HG02884 (cell line): ENCODE measurements around the gene AFAP1L2.

Experiments
- ATAC-seq: cut with Tn5 transposase; IDR thresholded peaks from one replicate; pipeline ENCODE4 v1.9.1; 2021; ENCODE audit warnings: mild to moderate bottlenecking, moderate library complexity; ENCODE audit not compliant: unreplicated experiment

The AFAP1L2 gene

DNA sequence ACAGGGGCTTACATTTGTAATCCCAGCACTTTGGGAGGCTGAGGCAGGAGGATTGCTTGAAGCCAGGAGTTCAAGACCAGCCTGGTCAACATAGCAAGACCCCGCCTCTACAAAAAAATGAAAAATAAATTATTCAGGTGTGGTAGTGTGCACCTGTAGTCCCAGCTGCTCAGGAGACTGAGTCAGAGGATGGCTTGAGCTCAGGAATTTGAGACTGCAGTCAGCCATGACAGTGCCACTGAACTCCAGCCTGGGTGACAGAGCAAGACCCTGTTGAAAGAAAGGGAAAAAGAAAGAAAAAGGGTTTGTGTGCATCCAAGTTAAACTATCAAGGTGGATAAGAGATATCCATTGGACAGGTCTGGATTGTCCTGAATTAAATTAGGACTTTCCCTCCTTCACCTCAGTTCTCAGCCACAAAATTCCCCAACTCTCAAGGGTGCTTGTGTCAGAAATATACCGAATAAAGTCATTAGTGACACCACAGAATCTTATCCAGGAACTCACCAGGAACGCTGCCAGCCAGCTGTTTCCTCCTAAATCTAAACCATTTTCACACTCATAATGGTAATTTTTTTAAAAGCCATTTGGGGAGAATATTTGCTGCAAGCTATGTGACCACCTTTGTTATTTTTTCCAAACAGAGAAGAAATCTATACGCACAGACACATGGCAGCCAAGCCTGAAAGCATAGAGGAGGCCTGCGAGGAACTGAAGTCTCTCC lies 12.0 kb downstream of the AFAP1L2 start:
- no peak for ATAC-seq

DNA sequence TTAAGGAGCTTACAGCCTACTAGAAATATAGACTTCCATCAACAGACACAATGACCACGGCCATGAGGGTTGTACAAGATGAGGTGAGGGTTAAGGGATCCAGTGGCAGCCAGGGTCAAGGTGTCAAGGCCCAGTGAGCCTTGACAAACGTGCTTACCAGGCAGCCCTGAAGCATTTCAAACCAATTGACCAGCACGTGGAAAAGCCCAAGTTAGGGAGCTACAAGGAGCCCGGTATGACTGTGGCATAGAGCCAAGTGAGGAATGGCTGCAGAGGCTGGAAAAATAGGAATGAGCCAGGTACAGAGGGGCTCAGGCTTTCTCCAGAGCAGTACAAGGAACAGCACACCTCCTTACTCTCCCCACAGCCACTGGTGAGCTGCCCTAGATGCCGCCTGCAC lies 12.7 kb downstream of the AFAP1L2 start:
- ATAC-seq: no peak

DNA sequence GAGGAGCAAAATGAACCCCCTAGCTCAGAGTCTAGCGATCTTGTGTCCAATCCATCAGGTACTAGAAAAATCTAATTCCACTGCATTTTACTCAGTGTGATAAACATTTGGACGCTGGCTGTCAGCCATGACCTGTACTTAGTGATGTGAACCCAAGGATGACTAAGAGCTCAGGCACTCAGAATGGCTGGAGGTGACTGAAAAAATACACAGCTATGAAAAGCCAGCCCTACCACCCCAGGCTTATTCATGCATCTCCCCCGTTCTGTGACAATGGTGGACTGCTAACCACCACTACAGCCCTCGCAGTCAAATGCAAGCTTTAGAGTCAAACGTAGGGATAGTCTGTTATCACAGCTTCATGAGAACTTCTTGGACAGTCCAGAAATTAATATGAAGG lies 14.9 kb downstream of the AFAP1L2 start:
- ATAC-seq: no peak

DNA sequence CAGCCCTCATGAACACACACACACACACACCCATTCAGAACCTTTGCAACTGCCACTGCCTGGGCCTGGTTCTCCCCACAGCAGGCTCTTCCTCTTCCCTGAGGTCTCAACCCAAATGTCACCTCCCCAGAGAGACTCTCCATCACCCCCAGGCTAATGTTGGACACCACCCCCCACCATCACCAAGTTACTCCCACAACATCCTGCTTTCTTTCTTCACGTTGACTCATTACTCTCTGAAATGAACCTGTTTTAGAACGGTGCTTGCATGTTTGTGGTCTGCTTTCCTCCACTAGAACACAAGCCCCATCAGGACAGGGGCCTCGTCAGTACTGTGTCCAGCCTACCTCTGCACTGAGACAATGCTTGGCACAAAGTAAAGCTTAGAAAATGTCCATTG lies 16.0 kb downstream of the AFAP1L2 start:
- ATAC-seq: peak; percentile 90

DNA sequence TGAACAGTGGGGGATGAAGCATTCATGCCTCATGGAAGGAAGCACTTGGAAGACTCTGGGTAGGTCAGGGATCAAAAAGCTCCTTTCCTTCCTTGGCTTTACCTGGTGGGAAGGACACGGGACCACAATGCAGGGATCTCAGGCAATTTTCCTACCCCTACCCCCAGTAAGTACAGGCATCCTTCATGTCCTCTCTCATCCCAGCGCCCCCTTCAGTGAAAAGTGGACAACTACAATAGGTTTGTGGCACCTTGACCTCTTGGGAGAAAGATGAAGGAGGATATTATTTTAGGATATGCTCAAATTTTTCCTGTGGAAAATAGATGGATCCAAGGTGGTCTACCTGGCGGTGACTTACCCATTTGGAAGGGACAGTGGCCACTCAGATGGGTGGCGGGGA lies 16.5 kb downstream of the AFAP1L2 start:
- no peak for ATAC-seq

DNA sequence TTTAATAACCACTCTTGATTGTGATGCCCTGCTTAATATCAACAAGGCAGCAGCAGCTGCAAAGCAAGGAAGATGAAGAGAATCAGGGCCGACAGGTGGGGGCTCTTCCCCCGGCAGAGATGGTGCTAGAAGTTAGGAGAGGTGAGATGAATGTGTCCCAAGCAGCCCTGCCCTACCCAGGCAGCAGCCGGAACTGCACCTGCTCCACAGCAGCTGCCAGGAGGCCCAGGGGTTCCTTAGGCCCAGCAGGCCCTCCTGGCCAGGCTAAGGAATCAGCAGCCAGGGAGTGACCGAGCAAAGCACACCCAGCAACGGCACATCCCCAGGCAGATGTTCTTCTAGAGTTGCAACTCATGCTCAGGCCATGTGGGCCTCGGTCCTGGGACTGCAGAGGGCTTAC lies 17.9 kb downstream of the AFAP1L2 start:
- ATAC-seq: no peak

DNA sequence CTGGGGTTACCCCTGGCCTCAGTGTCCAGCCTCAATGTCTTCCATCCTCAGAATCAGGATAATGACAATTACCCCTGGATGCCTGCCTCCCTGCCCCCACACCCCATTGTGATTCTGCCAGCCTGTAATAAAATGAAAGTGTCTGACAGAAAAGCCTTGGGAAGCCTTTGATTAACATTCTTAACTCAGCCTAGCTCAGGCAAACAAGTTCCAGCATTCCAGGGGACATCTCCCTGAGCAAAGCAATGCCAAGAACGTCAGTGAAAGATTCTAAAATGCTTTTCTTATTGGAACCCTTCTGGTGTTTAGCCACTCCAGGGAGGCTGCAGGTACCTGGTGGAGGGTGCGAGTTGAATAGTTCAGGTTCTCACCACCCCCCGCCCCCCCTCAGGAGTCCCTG lies 18.7 kb downstream of the AFAP1L2 start:
- ATAC-seq: no peak

DNA sequence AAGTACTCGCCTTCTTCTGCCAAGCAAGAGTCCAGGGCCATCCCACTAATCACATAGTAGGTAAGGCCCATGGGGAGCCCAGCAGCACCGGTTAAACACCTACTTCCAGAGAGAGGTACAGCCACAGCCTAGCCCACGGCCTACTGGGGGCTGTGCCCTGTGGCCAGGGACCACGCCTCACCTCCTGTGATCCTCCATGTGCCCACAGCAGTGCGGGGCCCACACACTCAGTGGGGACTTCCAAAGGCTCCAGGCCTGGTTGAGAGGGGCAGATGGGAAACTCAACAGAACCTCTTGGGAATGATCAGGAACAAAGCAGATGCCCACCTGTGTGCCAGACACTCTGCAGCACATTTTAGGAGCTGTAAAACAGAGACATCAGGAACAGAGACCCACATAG lies 19.7 kb downstream of the AFAP1L2 start:
- ATAC-seq: no peak

DNA sequence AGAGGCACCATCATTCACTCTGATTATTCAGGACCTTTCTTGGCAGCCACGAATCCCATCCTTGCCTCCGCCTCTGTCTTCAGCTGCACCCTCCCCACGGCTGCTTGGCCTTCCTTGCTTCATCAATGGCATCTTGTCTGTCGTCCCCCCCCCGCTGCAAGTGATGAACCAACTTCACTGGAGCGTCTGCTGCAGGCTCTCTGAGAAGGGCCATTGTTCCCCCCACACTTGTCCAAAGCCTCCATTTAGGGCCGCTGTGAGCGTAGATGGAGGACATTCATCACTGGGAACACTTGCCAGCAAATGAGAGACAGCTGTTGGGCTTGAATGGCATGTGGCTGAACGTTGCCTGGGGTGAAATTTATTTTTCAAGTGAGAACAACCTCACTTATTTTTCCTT lies 20.1 kb downstream of the AFAP1L2 start:
- ATAC-seq: no peak

DNA sequence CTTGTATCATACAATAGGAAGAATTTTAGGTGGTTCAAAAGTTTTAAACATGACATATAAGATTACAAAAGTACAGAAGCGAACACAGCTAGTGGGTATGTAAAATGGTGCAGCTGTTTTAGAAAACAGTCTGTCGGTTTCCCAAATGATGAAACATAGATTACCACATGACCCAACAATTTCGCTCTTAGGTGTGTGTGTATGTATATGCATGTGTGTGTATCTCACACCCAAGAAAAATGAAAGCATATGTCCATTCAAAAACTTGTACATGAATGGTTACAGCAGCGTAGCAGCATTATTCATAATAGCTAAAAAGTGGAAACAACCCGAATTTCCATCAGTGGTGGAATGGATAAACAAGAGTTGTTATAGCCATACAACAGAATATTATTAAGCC lies 23.5 kb downstream of the AFAP1L2 start:
- no peak for ATAC-seq

DNA sequence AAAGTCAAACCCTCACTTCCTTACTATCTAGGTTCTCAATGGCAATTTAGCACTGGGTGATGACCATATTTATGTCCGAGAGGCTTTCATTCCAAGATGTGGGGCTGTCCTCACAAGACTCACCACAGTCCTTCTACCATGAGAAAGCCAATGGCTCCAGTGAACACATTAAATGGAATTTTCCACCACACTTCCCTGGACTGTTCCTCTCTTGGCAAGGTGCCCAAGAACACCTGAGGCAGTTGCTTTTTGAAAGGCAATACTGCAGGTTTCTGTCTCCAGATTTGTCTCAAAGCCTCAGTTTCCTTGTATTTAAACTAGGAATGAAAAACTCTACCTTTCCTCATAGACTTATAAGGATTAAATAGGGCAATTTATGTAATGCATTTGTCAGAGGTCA lies 24.2 kb downstream of the AFAP1L2 start:
- no peak for ATAC-seq

DNA sequence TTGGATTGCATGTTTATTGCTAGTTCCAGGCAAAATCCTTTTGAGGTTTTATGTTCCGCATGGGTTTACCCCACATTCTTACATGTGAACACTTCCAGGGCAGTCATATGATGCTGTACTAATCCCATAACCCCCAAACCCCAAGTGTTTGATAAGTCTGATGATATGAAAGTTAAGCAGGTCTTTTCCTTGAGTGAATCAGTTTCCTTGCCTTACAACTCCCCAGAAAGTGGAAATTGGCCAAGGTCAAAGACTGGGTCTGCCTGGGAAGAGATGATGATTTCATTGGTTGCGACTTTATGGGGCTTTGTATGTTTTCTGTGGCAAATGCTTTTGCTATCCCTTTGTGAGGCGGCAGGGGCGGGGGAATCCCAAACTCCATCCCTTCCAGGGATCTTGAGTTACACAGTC lies 24.7 kb downstream of the AFAP1L2 start:
- ATAC-seq: no peak

DNA sequence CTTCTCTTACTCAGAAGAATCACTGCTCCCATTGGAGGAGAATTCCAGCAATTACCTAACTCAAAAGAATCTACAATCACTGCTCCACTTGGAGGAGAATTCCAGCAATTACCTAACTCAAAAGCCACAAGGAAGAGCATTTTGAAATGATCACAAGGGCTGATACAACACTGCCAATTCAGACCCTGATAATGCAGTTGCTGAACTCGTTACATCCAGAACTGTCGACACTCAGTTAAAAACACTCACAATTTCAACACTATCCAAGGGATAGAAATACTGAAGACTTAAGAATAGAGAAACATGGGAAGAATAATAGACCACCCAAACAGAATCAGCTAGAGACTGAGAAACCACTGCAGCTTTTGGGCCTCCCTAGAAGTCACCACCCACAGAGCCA lies 27.8 kb downstream of the AFAP1L2 start:
- ATAC-seq: no peak

DNA sequence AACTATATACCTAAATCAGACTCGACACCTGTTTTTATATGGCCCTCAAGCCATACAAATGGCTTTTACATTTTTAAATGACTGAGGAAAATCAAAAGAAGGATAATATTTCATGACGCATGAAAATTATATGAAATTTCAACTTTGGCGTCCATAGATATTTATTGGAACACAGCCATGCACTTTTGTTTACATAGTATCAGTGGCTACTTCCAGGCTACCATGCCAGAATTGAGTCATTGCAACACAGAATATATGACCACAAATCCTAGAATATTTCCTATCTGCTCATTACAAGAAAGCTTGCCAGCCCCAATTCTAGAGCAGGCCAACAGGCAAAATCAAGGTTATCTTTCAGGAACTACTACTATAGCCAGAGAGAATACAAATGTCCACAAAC lies 29.3 kb downstream of the AFAP1L2 start:
- no peak for ATAC-seq

DNA sequence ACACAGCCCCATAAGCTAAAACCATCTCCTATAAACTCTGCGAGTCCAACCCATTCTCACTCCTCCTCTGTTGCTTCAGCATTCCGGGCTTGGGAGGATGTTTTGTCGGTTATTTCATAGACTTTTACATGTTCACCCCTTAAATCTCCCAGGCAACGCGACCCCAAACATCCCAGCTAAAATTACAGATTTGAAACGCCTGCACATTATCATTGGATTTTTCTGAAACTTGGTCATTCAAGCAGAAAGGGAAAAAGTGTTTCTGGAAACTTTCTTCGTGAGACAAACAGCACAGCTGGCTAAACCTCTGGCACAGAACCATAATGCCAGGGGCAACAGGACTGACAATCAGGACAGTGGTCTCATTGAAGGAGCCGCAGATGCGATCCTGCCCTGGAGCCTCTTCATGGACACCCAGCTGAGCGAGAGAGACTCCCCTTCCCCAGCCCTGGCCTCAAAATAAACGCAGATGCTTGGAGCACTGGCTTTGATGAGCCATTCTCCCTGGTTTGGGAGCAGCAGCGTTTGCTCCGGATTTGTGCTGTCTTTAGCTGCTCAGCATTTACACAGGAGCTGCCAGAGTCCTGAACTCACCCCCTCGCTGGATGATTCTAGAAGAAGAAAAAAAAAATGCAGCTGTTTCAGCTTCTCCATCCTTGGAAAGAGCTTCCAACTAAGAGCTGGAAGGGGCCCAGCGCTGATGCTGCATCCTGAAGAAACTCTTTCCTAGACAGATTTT lies 30.1 kb downstream of the AFAP1L2 start:
- no peak for ATAC-seq

DNA sequence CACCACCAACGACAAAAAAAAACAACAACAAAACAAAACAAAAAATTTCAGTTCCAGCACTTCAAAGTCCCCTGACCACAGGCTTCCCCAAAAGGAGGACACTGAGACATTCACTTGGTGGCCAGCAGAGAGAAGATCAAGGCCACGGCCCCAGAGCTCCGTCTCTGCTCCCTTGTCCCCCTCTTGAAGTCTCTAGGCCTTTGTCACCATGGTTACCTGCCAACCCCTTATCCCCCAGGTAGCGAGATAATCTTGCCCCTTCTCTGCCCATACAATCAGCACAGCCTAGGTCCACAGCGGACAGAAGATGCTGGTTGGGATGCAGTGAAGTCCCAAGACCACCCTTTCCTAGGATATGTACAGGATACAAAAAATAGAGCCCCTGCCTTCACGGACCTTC lies 30.7 kb downstream of the AFAP1L2 start:
- no peak for ATAC-seq

DNA sequence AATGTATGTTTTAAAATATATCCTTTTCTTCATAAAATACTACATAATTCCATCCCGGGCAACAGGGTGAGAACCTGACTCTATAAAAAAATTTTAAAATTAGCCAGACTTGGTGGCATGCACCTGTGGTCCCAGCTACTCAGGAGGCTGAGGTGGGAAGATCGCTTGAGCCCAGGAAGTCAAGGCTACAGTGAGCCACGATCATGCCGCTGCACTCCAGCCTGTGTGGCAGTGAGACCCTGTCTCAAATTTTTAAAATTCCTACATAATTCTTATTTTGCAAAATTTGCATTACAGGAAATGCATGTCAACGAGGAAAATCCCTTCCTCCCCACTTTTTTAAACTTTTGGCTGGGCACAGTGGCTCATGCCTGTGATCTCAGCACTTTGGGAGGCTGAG lies 31.3 kb downstream of the AFAP1L2 start:
- no peak for ATAC-seq

DNA sequence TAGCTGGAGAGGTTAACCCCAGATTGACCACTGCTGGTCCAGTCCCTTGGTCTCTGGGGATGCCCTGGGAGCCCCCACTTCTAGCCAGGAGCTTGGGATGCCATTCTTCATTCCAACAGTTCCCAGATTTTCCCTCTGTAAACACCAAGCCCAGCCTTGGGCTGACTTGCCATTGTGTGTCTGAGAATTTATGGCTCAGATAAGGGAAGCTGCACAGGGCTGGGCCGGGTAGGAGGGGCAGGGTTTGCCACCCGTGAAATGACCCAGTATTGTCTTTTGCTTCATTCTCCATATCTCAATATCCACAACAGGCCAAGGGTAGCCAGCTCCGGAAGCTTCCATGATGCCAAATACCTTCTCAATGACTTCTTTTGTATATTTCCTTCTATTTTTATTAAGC lies 32.1 kb downstream of the AFAP1L2 start:
- ATAC-seq: no peak

DNA sequence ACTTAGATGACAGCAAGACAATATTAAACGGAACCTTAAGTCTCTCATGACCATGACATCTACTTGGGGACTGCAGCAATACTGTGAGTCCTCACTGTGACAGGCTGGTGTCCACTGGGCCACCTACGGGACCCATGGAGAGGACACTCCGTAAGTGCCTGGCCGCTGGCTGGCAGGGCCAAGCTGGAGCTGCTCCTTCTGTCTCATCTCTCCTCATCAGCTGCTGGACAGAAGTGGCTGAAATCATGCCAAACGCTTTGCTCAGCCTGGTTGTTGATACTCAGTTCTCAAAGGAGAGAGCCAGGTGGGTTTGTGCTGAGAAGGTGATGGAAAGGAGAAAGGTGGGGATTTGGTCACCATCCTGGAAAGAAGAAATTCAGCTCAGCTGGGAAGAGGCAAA lies 33.3 kb downstream of the AFAP1L2 start:
- ATAC-seq: no peak

DNA sequence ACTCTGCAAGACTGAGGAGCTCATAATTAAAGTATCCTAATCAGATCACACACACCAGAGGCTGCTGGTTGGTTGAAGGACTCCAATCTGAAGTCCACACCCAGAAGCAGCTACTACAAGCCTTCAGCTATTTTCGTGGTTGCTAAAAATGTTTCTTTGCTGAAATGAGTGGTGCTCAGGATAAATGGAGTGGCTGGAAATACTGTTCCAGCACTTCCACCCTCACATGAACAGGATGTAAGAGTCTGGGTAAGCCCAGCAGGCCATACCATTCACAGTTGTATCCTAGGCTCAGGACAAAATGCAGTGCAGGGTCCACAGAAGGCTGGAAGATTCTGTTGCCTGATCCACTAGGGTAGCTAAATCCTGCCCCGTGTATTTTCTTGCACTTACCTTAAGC lies 34.1 kb downstream of the AFAP1L2 start:
- no peak for ATAC-seq

DNA sequence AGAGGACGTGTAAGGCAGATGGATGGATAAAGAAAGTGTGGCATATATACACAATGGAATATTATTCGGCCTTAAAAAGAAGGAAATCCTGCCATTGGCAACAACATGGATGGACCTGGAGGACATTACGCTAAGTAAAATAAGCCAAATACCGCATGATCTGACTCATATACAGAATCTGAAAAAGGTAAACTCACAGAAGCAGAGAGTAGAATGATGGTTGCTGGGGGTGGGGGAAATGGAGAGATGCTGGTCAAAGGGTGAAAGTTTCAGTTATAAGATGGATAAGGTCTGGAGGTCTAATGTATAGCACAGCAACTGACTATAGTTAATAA lies 36.3 kb downstream of the AFAP1L2 start:
- no peak for ATAC-seq

DNA sequence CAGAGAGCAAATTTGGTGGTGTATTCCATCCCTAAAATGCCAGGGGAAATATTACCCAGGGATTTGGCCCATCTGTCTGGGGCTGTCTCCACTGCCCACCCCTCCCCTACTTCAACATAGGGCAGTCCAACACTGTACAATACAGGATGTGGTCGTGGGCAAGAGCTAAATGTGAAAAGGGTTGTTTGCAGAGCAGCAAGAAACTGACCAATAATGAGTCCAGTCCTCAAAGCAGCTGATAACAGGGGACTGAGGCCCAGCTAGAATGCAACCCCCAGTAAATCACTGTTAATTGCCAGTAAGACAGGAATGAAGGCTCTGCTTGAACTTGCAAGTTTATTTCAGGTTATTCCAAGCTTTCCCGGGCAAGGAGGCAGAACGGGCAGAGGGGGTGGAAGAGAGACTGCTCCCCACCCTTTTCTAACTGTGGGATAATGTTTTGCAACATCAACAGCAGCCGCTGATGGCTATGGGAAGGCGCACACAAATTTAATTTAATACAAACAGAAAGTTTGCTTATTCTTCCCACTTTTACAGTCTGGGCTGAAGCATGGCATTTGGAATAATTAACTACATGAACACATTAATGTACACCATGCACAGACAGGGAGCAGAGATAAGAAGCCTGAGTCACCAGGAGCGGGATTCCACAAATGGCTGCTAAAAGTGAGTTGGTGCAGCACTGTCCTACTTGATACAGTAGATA lies 36.8 kb downstream of the AFAP1L2 start:
- no peak for ATAC-seq
